DND-41 (cell line): ENCODE results near the gene CHPF.

Experiments
- EZH2 ChIP-seq: IDR thresholded peaks from 3 replicates; pipeline ENCODE4 v1.6.1; 2012; ENCODE audit warnings: borderline replicate concordance, low read depth, mild to moderate bottlenecking, moderate library complexity, low read length, inconsistent platforms; ENCODE audit not compliant: severe bottlenecking
- TF ChIP-seq, protein P1 (sequence below): IDR thresholded peaks from 2 replicates; pipeline ENCODE4 v1.5.1; 2012; ENCODE audit warnings: borderline replicate concordance, low read length, moderate library complexity, mild to moderate bottlenecking; ENCODE audit not compliant: poor library complexity, severe bottlenecking; ENCODE audit errors: extremely low read depth

DNA sequence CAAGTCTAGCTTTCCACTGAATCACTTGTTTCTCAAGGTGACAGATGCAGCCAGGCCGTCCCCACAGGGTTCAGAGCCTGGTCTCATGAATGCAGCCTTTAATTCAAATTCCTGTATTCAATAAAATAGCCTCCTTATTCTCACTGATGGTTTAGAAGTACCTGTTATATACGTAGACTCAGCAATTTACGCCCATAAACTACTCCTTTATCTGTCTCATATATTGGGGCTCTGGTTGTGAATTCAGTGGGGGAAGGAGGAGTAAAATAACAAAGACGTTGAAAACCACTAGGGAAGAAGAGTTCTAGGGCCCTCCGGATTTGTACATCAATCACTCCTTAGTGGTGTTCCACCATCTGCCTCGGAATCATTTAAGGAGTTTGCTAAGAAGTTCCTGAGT, 26.0 kb upstream of the CHPF start:
- TF ChIP-seq, protein P1, sequence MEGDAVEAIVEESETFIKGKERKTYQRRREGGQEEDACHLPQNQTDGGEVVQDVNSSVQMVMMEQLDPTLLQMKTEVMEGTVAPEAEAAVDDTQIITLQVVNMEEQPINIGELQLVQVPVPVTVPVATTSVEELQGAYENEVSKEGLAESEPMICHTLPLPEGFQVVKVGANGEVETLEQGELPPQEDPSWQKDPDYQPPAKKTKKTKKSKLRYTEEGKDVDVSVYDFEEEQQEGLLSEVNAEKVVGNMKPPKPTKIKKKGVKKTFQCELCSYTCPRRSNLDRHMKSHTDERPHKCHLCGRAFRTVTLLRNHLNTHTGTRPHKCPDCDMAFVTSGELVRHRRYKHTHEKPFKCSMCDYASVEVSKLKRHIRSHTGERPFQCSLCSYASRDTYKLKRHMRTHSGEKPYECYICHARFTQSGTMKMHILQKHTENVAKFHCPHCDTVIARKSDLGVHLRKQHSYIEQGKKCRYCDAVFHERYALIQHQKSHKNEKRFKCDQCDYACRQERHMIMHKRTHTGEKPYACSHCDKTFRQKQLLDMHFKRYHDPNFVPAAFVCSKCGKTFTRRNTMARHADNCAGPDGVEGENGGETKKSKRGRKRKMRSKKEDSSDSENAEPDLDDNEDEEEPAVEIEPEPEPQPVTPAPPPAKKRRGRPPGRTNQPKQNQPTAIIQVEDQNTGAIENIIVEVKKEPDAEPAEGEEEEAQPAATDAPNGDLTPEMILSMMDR: no peak
- no peak for TF ChIP-seq EZH2
